Muscle layer of duodenum (tissue), 2 donors: Measurements from ENCODE around the gene AASDH.
"Not testable (repeated sequence)": the region's sequence is repeated elsewhere in the genome, so short reads cannot be mapped to it uniquely, and the experiment has no call there.

Experiments used
- H3K27ac ChIP-seq: one replicate; pipeline ENCODE4 v1.7.0; 2013; ENCODE audit warnings: mild to moderate bottlenecking, low read length
- H3K27me3 ChIP-seq: one replicate; pipeline ENCODE4 v1.7.0; 2013; ENCODE audit warnings: low read depth, mild to moderate bottlenecking, control low read depth, low read length
- H3K36me3 ChIP-seq, 2 donors: one replicate each; pipeline ENCODE4 v1.7.0; 2013; ENCODE audit warnings: low read length in 2 of 2, control low read depth in 1 of 2, mild to moderate bottlenecking in 1 of 2; ENCODE audit not compliant: insufficient read depth in 2 of 2, control insufficient read depth in 1 of 2
- H3K4me1 ChIP-seq, 2 donors: one replicate each; pipeline ENCODE4 v1.7.0; 2013; ENCODE audit warnings: low read length in 2 of 2, mild to moderate bottlenecking in 2 of 2, control low read depth in 1 of 2, moderate library complexity in 1 of 2; ENCODE audit not compliant: insufficient read depth in 2 of 2, control insufficient read depth in 1 of 2
- H3K4me3 ChIP-seq, 2 donors: one replicate each; pipeline ENCODE4 v1.7.0; 2013; ENCODE audit warnings: low read length in 2 of 2, low read depth in 1 of 2, mild to moderate bottlenecking in 1 of 2
- H3K9me3 ChIP-seq, 2 donors: one replicate each; pipeline ENCODE4 v1.7.0; 2013; ENCODE audit warnings: low read length in 2 of 2, control low read depth in 1 of 2, mild to moderate bottlenecking in 1 of 2; ENCODE audit not compliant: control insufficient read depth in 1 of 2
- donor health status: healthy.

AASDH gene

GRCh38 chr4:56388306-56388705 is 1.0 kb upstream of the AASDH start:
- H3K9me3 ChIP-seq: no peaks in the 10 kb centered on the region
- peaks cover 6 to 20% of the 10 kb centered on the region in 2 donors for H3K4me1 ChIP-seq
- H3K27me3 ChIP-seq: no peaks in the 10 kb centered on the region
- H3K27ac ChIP-seq: peak overlapping the region; percentile 97
- peak overlapping the region; percentile 66 to 90 for H3K4me3 ChIP-seq
- H3K36me3 ChIP-seq: peaks cover 0 to 10% of the 10 kb centered on the region in 2 donors

- Histone ChIP-seq H3K9me3 (no peaks in the 10 kb centered on the region), H3K27ac (no peak overlapping the region), H3K4me3 (peak overlapping the region; percentile 30 to 66), H3K36me3 (peaks cover 0 to 13% of the 10 kb centered on the region in 2 donors), H3K27me3 (no peaks in the 10 kb centered on the region), H3K4me1 (peaks cover 6 to 20% of the 10 kb centered on the region in 2 donors)
Measured at GRCh38 chr4:56386091-56386490, 1.2 kb downstream of the AASDH start.

GRCh38 chr4:56375458-56375857 is 11.8 kb downstream of the AASDH start:
- no peaks in the 10 kb centered on the region for H3K27me3 ChIP-seq
- no peak overlapping the region for H3K27ac ChIP-seq
- H3K9me3 ChIP-seq: no peaks in the 10 kb centered on the region
- no peaks in the 10 kb centered on the region for H3K4me1 ChIP-seq
- peaks cover 4 to 8% of the 10 kb centered on the region in 2 donors for H3K36me3 ChIP-seq
- H3K4me3 ChIP-seq: no peak overlapping the region

GRCh38 chr4:56374956-56375355 is 12.3 kb downstream of the AASDH start:
- no peak overlapping the region for H3K4me3 ChIP-seq
- no peaks in the 10 kb centered on the region for H3K27me3 ChIP-seq
- no peak overlapping the region for H3K27ac ChIP-seq
- peaks cover 4 to 10% of the 10 kb centered on the region in 2 donors for H3K36me3 ChIP-seq
- no peaks in the 10 kb centered on the region for H3K4me1 ChIP-seq
- no peaks in the 10 kb centered on the region for H3K9me3 ChIP-seq

- no peak overlapping the region for H3K4me3 ChIP-seq
- no peaks in the 10 kb centered on the region for H3K27me3 ChIP-seq
- no peak overlapping the region for H3K27ac ChIP-seq
- no peaks in the 10 kb centered on the region for H3K9me3 ChIP-seq
- H3K36me3 ChIP-seq: peaks cover 7 to 12% of the 10 kb centered on the region in 2 donors
- H3K4me1 ChIP-seq: no peaks in the 10 kb centered on the region
Measured at GRCh38 chr4:56372774-56373173, 14.5 kb downstream of the AASDH start.

- Histone ChIP-seq H3K27me3 (no peaks in the 10 kb centered on the region), H3K36me3 (peaks cover 7 to 12% of the 10 kb centered on the region in 2 donors), H3K4me1 (no peaks in the 10 kb centered on the region), H3K4me3 (no peak overlapping the region), H3K9me3 (no peaks in the 10 kb centered on the region), H3K27ac (no peak overlapping the region)
Measured at GRCh38 chr4:56371426-56372220, 15.7 kb downstream of the AASDH start.

- Histone ChIP-seq H3K9me3 (no peaks in the 10 kb centered on the region), H3K4me3 (no peak overlapping the region), H3K4me1 (no peaks in the 10 kb centered on the region), H3K27me3 (no peaks in the 10 kb centered on the region), H3K27ac (no peak overlapping the region), H3K36me3 (peaks cover 7 to 12% of the 10 kb centered on the region in 2 donors)
Measured at GRCh38 chr4:56370377-56370776, 16.9 kb downstream of the AASDH start.

- not testable (repeated sequence) for H3K36me3 ChIP-seq, H3K9me3 ChIP-seq, H3K27me3 ChIP-seq, H3K4me3 ChIP-seq, H3K27ac ChIP-seq, H3K4me1 ChIP-seq
Measured at GRCh38 chr4:56362981-56363380, 24.3 kb downstream of the AASDH start.

GRCh38 chr4:56360071-56360470 is 27.2 kb downstream of the AASDH start:
- no peak overlapping the region for H3K27ac ChIP-seq
- no peaks in the 10 kb centered on the region for H3K9me3 ChIP-seq
- peaks cover 2 to 13% of the 10 kb centered on the region in 2 donors for H3K36me3 ChIP-seq
- H3K4me3 ChIP-seq: no peak overlapping the region
- no peaks in the 10 kb centered on the region for H3K4me1 ChIP-seq
- H3K27me3 ChIP-seq: no peaks in the 10 kb centered on the region

GRCh38 chr4:56356650-56357049 is 30.6 kb downstream of the AASDH start:
- Histone ChIP-seq H3K27ac (no peak overlapping the region), H3K4me3 (no peak overlapping the region), H3K36me3 (peaks cover 6 to 29% of the 10 kb centered on the region in 2 donors), H3K4me1 (no peaks in the 10 kb centered on the region), H3K27me3 (no peaks in the 10 kb centered on the region), H3K9me3 (no peaks in the 10 kb centered on the region)

- Histone ChIP-seq H3K27me3 (no peaks in the 10 kb centered on the region), H3K9me3 (no peaks in the 10 kb centered on the region), H3K4me3 (no peak overlapping the region), H3K4me1 (no peaks in the 10 kb centered on the region), H3K27ac (no peak overlapping the region), H3K36me3 (peaks cover 17 to 51% of the 10 kb centered on the region in 2 donors)
Measured at GRCh38 chr4:56348576-56348975, 38.7 kb downstream of the AASDH start.

- Histone ChIP-seq H3K27ac (no peak overlapping the region), H3K9me3 (no peaks in the 10 kb centered on the region), H3K4me3 (no peak overlapping the region), H3K36me3 (peaks cover 17 to 39% of the 10 kb centered on the region in 2 donors), H3K27me3 (no peaks in the 10 kb centered on the region), H3K4me1 (no peaks in the 10 kb centered on the region)
Measured at GRCh38 chr4:56345458-56345857, 41.8 kb downstream of the AASDH start.
